ENCODE data around the gene EPHA7. TPM values are rescaled to one million over a fixed set of nuclear protein-coding genes. Genes with fewer than 3 reads are reported as not detected.

EPHA7 gene
- polyA plus RNA-seq, 2 of the 4 experiments (the other 2 are of a cell fraction), result 0.45 to 0.56 TPM

GRCh38 chr6:93293460-93293859, 125.9 kb downstream of the EPHA7 start:
- Histone ChIP-seq H3K4me2 (no peak overlapping the region), H3K27ac (no peak overlapping the region), H3K4me3 (no peak overlapping the region), H3K9me3 (no peaks in the 10 kb centered on the region), H3K4me1 (no peaks in the 10 kb centered on the region)
- POLR2A ChIA-PET, result no interaction called here
- FAIRE-seq, result no peak
- 2% methylated on average over 4 of the region's 4 CpGs for WGBS (ENCODE audit: missing lambda C conversion rate)
- ATAC-seq, result no peak
- CTCF ChIA-PET, result no interaction called here
- no peak for DNase-seq (ENCODE audit: low read depth in 1 of 2, low spot score in 1 of 2)
- TF ChIP-seq CHD4 (IDR thresholded peaks at IDR 0.05; ENCODE audit: borderline replicate concordance) (no peak), PBX3 (IDR thresholded peaks at IDR 0.05) (no peak), NPAS2 (CRISPR knock-in tag; IDR thresholded peaks at IDR 0.05; ENCODE audit: borderline replicate concordance) (no peak), EP300 (IDR thresholded peaks at IDR 0.05) (no peak), CHD2 (IDR thresholded peaks at IDR 0.05; ENCODE audit: low read length, partially characterized antibody) (no peak), MAFK (IDR thresholded peaks at IDR 0.05; ENCODE audit: partially characterized antibody) (no peak), HMGXB4 (CRISPR knock-in tag; IDR thresholded peaks at IDR 0.05; ENCODE audit: borderline replicate concordance) (no peak), ELK1 (IDR thresholded peaks at IDR 0.05; ENCODE audit: low read depth, low read length) (no peak), RNF2 (IDR thresholded peaks at IDR 0.05; ENCODE audit: borderline replicate concordance, low read depth) (no peak), RCOR1 (IDR thresholded peaks at IDR 0.05; ENCODE audit: low read depth, low read length) (no peak), FOSL2 (IDR thresholded peaks at IDR 0.05) (no peak), FOSL2 (CRISPR knock-in tag; IDR thresholded peaks at IDR 0.05) (no peak), POLR2AphosphoS2 (conservative IDR thresholded peaks at IDR 0.05; ENCODE audit: low read length) (no peak), GATA3 (IDR thresholded peaks at IDR 0.05; ENCODE audit: borderline replicate concordance) (no peak), ATOH8 (CRISPR knock-in tag; IDR thresholded peaks at IDR 0.05; ENCODE audit: low read depth) (no peak), JUNB (IDR thresholded peaks at IDR 0.05) (no peak), KDM1A (IDR thresholded peaks at IDR 0.05; ENCODE audit: low read depth) (no peak), HOXA7 (CRISPR knock-in tag; IDR thresholded peaks at IDR 0.05) (no peak)

GRCh38 chr6:93282521-93283031, 136.8 kb downstream of the EPHA7 start:
- FAIRE-seq (no peak), ATAC-seq (no peak), DNase-seq (ENCODE audit: low read depth in 1 of 2, low spot score in 1 of 2) (no peak)
- TF ChIP-seq EHMT2 (IDR thresholded peaks at IDR 0.05; ENCODE audit: low read depth) (no peak), CHD4 (IDR thresholded peaks at IDR 0.05; ENCODE audit: borderline replicate concordance) (no peak), EHF (CRISPR knock-in tag; IDR thresholded peaks at IDR 0.05) (no peak)
- Histone ChIP-seq H3K4me2 (no peak overlapping the region), H3K27ac (no peak overlapping the region), H3K4me1 (no peaks in the 10 kb centered on the region), H3K9me3 (no peaks in the 10 kb centered on the region), H3K4me3 (no peak overlapping the region)
- POLR2A ChIA-PET, result no interaction called here
- 56% methylated on average over 6 of the region's 28 CpGs for WGBS (ENCODE audit: missing lambda C conversion rate)
- CTCF ChIA-PET, result no interaction called here

- Histone ChIP-seq H3K9me3 (no peaks in the 10 kb centered on the region), H3K27ac (no peak overlapping the region), H3K4me1 (no peaks in the 10 kb centered on the region), H3K4me2 (no peak overlapping the region), H3K4me3 (no peak overlapping the region)
- DNase-seq (ENCODE audit: low read depth in 1 of 2, low spot score in 1 of 2) (no peak), ATAC-seq (no peak), FAIRE-seq (no peak)
- ChIA-PET CTCF (no interaction called here), POLR2A (no interaction called here)
- TF ChIP-seq CBX2 (IDR thresholded peaks at IDR 0.05; ENCODE audit: borderline replicate concordance, low read depth) (no peak), EHMT2 (IDR thresholded peaks at IDR 0.05; ENCODE audit: low read depth) (no peak), FOSB (CRISPR knock-in tag; IDR thresholded peaks at IDR 0.05) (no peak), HEYL (CRISPR knock-in tag; IDR thresholded peaks at IDR 0.05) (no peak), MYC (IDR thresholded peaks at IDR 0.05; ENCODE audit: borderline replicate concordance, low read length) (no peak), GATA3 (IDR thresholded peaks at IDR 0.05; ENCODE audit: borderline replicate concordance) (no peak), REST (IDR thresholded peaks at IDR 0.05) (no peak), ESRRA (IDR thresholded peaks at IDR 0.05; ENCODE audit: borderline replicate concordance, low read length) (no peak), HOXB13 (CRISPR knock-in tag; IDR thresholded peaks at IDR 0.05; ENCODE audit: low read depth) (no peak)
These were observed 141.1 kb downstream of the EPHA7 start for GRCh38 chr6:93278241-93278640.
